ENCODE data around the gene DPH3. TPM values are rescaled to one million over a fixed set of nuclear protein-coding genes. Genes with fewer than 3 reads are reported as not detected.

DPH3 gene
- total and polyA plus RNA-seq, 2 of the 8 experiments (the other 6 are each of a cell fraction or from before 2014, with no cell fraction given): 9.8 to 40.1 TPM

GRCh38 chr3:16265455-16265786 is 678 bp upstream of the DPH3 start:
- Histone ChIP-seq H2AK5ac (ENCODE audit: low read depth, low read length) (no peak overlapping the region), H2BK12ac (ENCODE audit: low read depth, low read length) (peak overlapping the region; percentile 40; the same call in 1 of the 2 replicates), H2AFZ (ENCODE audit: low read length) (peak overlapping the region; percentile 85; the same call in 1 of the 2 replicates), H3K18ac (ENCODE audit: extremely low read depth, low read length) (peak overlapping the region; percentile 88; the same call in 1 of the 2 replicates), H3K27me3 (replicated peaks in 1 of 4; ENCODE audit: control insufficient read depth in 3 of 4, extremely low read depth in 1 of 4, insufficient read depth in 3 of 4, low read length in 3 of 4) (no peaks in the 10 kb centered on the region), H3K4ac (replicated peaks; ENCODE audit: insufficient read length, low read depth, low read length) (peak overlapping the region; percentile 55), H3K4me3 (ENCODE audit: extremely low read depth in 1 of 4, insufficient read depth in 2 of 4, low read depth in 3 of 4, low read length in 4 of 4) (peak overlapping the region; percentile 87 to 99 (median 94)), H2BK20ac (ENCODE audit: low read length) (no peak overlapping the region), H3K9me3 (ENCODE audit: insufficient read depth in 2 of 2, low read depth in 1 of 2, low read length in 1 of 2) (no peaks in the 10 kb centered on the region), H3K23ac (ENCODE audit: insufficient read length) (no peak overlapping the region), H2BK15ac (ENCODE audit: low read length) (no peak overlapping the region), H3K4me2 (ENCODE audit: insufficient read depth in 1 of 2, low read depth in 2 of 2, low read length in 2 of 2) (peak overlapping the region; percentile 79 to 99), H4K8ac (ENCODE audit: extremely low read depth, insufficient read depth, low read length) (peak overlapping the region; percentile 97; the same call in 1 of the 2 replicates), H3K4me1 (replicated peaks in 1 of 4; ENCODE audit: control insufficient read depth in 3 of 4, insufficient read depth in 4 of 4, low read length in 3 of 4) (peaks cover 0 to 8% (median 1%) of the 10 kb centered on the region in 4 experiments; a peak in 4 of 7 replicates), H4K91ac (replicated peaks; ENCODE audit: insufficient read length, low read length) (peak overlapping the region; percentile 48), H3K23me2 (ENCODE audit: low read depth, low read length) (peaks cover 6% of the 10 kb centered on the region), H3K79me1 (ENCODE audit: low read depth, low read length) (peaks cover 11% of the 10 kb centered on the region), H3K79me2 (ENCODE audit: control insufficient read depth in 1 of 2, insufficient read depth in 2 of 2, low read length in 2 of 2) (peaks cover 16 to 77% of the 10 kb centered on the region in 2 experiments), H3K27ac (ENCODE audit: low read depth, low read length) (peak overlapping the region; percentile 96), H4K20me1 (replicated peaks in 1 of 2; ENCODE audit: control insufficient read depth in 1 of 2, insufficient read depth in 2 of 2, low read length in 2 of 2) (peaks cover 3 to 4% of the 10 kb centered on the region in 2 experiments), H3K56ac (replicated peaks; ENCODE audit: insufficient read length, low read depth, low read length) (no peak overlapping the region), H3K9ac (replicated peaks in 1 of 4; ENCODE audit: extremely low read depth in 1 of 4, low read depth in 3 of 4, low read length in 3 of 4) (peak overlapping the region; percentile 80 to 97 (median 94)), H2BK120ac (replicated peaks; ENCODE audit: low read depth, low read length) (no peak overlapping the region), H2BK5ac (ENCODE audit: low read depth, low read length) (peak overlapping the region; percentile 89), H4K5ac (ENCODE audit: insufficient read length, low read depth, low read length) (no peak overlapping the region), H3K14ac (ENCODE audit: insufficient read length) (no peak overlapping the region), H3K36me3 (ENCODE audit: control insufficient read depth in 2 of 4, insufficient read depth in 4 of 4, low read length in 3 of 4) (peaks cover 0 to 8% (median 7%) of the 10 kb centered on the region in 4 experiments; a peak in 5 of 8 replicates)
- 2% methylated on average over 6 of the region's 6 CpGs; no CpG with 5 or more reads in 1 of the 2 experiments for WGBS, 2 experiments (ENCODE audit: extremely low coverage in 1 of 2, insufficient coverage in 1 of 2, insufficient read length in 1 of 2, insufficient replicate concordance in 2 of 2, low coverage in 1 of 2, low lambda C conversion rate in 2 of 2, missing lambda C conversion rate in 1 of 2)
- ChIA-PET CTCF (ENCODE audit: partially characterized antibody) (interaction anchor here (0.6 to 1.5 kb wide), 5 partner anchors 12 to 285 kb away, joined by 3 to 4 read pairs (median 3); no protein-coding TSS in a partner anchor), POLR2A (ENCODE audit: partially characterized antibody) (interaction anchor here (0.9 to 2.4 kb wide), 8 partner anchors 9 to 439 kb away, joined by 3 to 10 read pairs (median 4); no protein-coding TSS in a partner anchor)
- FAIRE-seq: no peak
- DNase-seq (ENCODE audit: low read depth in 1 of 2, low spot score in 2 of 2): no peak
- peak; percentile 15; the same call in 1 of the 2 replicates for TF ChIP-seq POLR2AphosphoS5 (IDR thresholded peaks at IDR 0.05; ENCODE audit: low read depth, low read length)
- no peak for TF ChIP-seq SP4 (IDR thresholded peaks at IDR 0.05; ENCODE audit: low read length)
- TF ChIP-seq JUN (IDR thresholded peaks at IDR 0.05; ENCODE audit: low read depth, low read length): no peak
